HG03095 (cell line): ENCODE results near the gene CIROP.
A peak's percentile ranks its signal among the peaks of the same experiment; 100 is the strongest.

Experiments used
- ATAC-seq: cut with Tn5 transposase; IDR thresholded peaks from one replicate; pipeline ENCODE4 v1.9.1; 2021; ENCODE audit warnings: moderate library complexity; ENCODE audit not compliant: unreplicated experiment

CIROP gene

GRCh38 chr14:23093991-23094665, 10.7 kb downstream of the CIROP start:
- ATAC-seq: no peak

DNA sequence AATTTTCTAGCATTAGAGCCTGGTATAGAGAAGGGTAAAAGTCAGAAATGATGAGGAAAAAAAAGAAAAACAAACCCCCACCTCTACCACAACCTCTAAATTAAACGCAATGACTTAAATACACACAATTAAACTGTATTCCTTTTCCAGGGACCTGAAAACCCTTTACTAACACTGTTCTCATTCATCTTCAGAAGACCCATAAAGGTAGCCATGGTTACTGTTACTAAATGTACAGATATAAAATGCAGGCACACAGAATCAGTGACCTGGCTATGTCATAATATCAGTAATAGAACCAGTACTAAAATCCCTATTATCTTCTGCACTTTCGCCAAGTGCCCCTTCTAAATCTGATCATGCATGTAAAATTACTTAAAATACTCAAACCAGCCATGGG, 11.3 kb downstream of the CIROP start:
- ATAC-seq: no peak

GRCh38 chr14:23093104-23093503, 11.7 kb downstream of the CIROP start:
- ATAC-seq: no peak

GRCh38 chr14:23091294-23092225, 13.2 kb downstream of the CIROP start:
- ATAC-seq: no peak

DNA sequence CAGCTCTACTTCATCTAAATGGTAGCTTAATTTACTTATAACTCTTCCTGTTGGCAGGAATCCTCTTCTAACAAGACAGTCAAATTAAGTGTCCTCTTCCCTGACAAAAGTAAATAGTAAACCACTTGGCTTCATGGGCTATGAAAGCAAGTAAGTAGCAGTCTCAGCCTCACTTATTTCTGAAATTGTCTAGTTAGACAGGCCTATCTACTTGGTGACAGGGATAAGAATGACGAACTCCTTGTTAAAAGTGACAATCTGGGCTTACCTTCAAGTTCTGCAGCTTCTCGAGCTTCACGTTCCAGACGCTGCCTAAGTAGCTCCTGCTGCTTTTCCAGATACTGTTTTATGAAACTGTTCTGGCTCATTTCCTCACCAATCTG, 14.5 kb downstream of the CIROP start:
- no peak for ATAC-seq

- ATAC-seq: no peak
Measured at GRCh38 chr14:23089498-23090253, 15.1 kb downstream of the CIROP start.

- ATAC-seq: no peak
Measured at GRCh38 chr14:23086565-23086964, 18.2 kb downstream of the CIROP start.

DNA sequence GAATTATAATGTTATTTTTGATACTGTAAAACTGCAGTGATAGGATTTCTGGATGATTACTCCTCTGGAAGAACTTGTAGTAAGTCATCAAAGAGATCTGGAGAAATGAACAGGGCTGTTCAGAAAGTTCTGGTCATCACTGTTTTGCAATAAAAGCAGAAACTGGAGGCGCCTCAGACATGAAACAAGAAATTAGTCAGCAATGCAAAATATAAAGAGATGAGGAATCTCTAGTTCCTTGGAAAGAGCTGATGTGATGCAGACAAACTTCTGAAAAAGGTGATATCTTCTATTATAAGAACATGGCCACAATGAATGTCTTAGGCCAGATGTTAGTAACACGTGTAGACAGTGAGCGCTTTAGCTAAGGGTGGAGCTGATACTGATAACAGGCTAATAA, 19.3 kb downstream of the CIROP start:
- no peak for ATAC-seq

GRCh38 chr14:23080474-23080873, 24.3 kb downstream of the CIROP start:
- ATAC-seq: no peak

DNA sequence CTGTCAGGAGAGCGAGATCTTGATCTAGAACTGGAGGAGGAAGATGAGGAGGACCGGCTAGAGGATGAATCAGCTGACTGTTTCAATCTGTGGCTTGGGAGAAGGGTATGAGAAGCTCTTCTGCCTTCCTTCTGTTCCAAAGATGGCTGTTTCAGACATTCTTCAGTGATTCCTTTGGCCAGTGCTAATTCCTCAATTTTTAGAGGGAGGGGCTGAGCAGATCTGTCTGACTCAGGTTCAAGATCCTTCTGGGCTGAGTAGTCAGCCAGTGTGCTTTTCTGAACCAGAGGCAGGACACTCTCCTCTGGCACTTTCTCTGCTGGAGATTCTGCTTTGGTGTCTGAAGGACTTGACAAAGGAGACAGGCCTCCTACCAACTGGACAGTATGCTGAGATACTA, 25.1 kb downstream of the CIROP start:
- ATAC-seq: no peak

GRCh38 chr14:23078692-23079116, 26.1 kb downstream of the CIROP start:
- no peak for ATAC-seq

GRCh38 chr14:23077962-23078361, 26.8 kb downstream of the CIROP start:
- no peak for ATAC-seq

DNA sequence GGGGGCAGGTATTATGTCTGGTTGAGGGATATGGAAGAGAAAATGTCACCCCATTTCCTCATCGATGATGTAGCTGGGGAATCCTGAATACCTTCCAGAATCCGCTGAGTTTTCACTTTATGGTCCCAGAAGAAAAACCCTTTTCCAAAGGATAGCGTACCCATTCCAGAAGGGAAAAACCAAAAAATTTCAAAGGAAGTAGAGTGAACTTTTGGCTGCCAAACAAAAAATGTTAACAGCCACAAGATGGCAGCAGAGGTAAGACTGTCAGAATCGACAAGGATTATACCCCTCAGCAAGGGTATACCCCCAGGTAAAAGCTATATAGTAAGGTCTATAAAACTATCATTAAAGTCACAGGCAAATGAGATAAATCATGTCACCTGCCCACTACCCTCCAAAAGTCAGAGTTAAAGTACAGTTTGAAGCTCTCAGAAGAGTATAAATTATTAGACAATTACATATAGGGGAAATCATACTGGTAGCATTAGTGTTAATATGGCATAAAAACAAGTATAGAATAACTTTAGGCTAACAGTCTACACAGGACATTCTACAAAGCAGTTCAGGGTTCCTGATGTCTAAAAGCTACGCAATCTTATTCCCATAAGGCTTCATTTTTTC, 27.9 kb downstream of the CIROP start:
- no peak for ATAC-seq

DNA sequence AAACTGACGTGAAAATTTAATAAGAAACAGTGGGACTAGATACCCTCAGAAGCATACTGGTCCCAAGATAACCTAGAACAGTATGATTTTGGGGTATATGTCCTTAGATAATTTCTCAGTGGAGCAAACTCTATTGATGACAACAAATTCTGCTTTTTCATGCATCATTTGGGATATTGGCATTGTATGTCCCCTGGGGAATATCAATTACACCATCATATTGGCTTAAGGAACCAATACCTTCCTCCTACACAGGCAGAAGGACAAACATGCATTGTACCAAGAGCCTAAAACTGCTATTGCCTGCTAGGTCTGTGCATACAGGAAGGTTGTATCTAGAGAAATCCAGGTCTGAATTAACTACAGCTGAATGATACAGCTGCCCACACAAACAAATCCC, 29.9 kb downstream of the CIROP start:
- ATAC-seq: no peak

- ATAC-seq: no peak
Measured at GRCh38 chr14:23071921-23072539, 32.8 kb downstream of the CIROP start.

DNA sequence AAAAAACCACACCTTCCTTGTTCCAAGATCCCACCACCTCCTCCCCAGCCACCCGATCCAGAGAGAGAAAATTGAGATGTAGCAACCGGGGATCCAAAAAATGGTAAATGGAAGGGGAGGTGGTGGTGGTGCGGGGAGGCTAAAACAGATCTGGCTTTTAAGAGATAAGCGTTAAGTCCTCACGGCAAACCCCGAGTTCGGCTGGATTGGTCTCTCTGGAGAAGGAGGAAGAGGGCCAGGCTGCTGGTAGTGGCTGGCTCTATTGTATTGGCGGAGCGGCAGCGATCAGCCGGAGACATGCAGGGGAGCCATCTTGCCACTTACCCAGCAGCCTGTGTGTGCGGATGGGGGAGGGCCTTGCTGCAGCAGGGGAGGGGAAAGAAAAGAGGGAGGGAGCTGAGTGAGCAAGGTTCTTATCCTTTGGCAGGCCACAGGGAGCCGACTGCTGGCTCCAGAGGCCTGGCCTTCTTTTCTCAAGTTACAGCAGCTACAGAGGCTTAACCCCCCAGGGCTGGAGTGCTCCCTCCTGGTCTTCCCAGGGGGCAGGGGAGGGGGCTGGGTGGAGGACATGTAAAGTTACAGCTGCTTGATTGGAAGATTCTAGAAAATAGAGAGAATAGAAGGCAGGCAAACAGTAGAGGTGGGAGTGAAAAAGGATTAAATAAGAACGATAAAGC, 33.4 kb downstream of the CIROP start:
- peak; percentile 90 for ATAC-seq

GRCh38 chr14:23070262-23071129, 34.3 kb downstream of the CIROP start:
- ATAC-seq: no peak

- ATAC-seq: no peak
Measured at GRCh38 chr14:23069413-23069806, 35.4 kb downstream of the CIROP start.

DNA sequence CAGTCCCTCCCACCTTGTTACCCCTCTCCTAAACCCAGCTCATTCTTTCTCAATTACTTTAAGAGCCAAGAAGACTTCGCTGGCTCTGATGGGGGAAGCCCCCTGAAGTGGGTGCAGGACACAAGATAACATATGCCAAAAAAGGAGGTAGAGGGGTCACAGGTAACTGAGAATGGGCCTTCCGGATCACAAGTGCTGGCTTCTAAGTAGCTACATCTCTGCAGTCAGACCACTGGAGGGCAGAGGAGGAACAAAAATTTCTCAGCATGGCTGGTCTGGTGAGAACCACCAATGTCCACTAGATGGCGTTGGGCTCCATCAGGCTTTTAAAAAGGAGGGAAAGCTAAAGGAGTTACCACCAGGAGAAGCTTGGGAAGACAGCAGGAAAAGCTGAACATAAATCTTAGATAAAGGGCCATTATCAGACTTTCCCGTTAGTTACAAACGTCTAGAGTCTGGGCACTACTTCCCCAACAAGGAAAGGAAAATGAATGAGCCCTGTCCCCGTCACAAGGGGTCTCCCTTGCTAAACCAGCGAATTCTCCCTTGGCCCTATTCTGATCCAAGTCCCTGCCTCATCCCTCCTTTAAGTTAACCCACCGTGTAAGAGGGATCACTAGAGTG, 35.9 kb downstream of the CIROP start:
- peak; percentile 61 for ATAC-seq
